GM19328 (cell line): Measurements from ENCODE around the gene ATL2.
"Not testable (repeated sequence)": the region's sequence is repeated elsewhere in the genome, so short reads cannot be mapped to it uniquely, and the experiment has no call there.

Source experiments
- ATAC-seq: cut with Tn5 transposase; IDR thresholded peaks from one replicate; pipeline ENCODE4 v1.9.1; 2021; ENCODE audit warnings: mild to moderate bottlenecking, moderate library complexity; ENCODE audit not compliant: unreplicated experiment

The ATL2 gene

GRCh38 chr2:38277245-38278116 lies 99.6 kb downstream of the ATL2 start:
- ATAC-seq: no peak

GRCh38 chr2:38274286-38275276 lies 102.5 kb downstream of the ATL2 start:
- no peak for ATAC-seq

GRCh38 chr2:38271697-38272096 lies 105.4 kb downstream of the ATL2 start:
- ATAC-seq: no peak

- no peak for ATAC-seq
Measured at GRCh38 chr2:38269421-38269820, 107.7 kb downstream of the ATL2 start.

- no peak for ATAC-seq
Measured at GRCh38 chr2:38268691-38269327, 108.3 kb downstream of the ATL2 start.

GRCh38 chr2:38268001-38268400 lies 109.1 kb downstream of the ATL2 start:
- no peak for ATAC-seq

GRCh38 chr2:38267270-38267925 lies 109.7 kb downstream of the ATL2 start:
- ATAC-seq: no peak

- ATAC-seq: no peak
Measured at GRCh38 chr2:38266382-38267061, 110.6 kb downstream of the ATL2 start.

- no peak for ATAC-seq
Measured at GRCh38 chr2:38265461-38265860, 111.6 kb downstream of the ATL2 start.

- ATAC-seq: no peak
Measured at GRCh38 chr2:38264396-38265221, 112.5 kb downstream of the ATL2 start.

GRCh38 chr2:38263293-38263692 lies 113.8 kb downstream of the ATL2 start:
- no peak for ATAC-seq

- no peak for ATAC-seq
Measured at GRCh38 chr2:38262069-38262871, 114.8 kb downstream of the ATL2 start.

- ATAC-seq: no peak
Measured at GRCh38 chr2:38261569-38262068, 115.5 kb downstream of the ATL2 start.

- ATAC-seq: no peak
Measured at GRCh38 chr2:38260972-38261371, 116.1 kb downstream of the ATL2 start.

GRCh38 chr2:38260469-38260868 lies 116.6 kb downstream of the ATL2 start:
- ATAC-seq: no peak

GRCh38 chr2:38259311-38259710 lies 117.8 kb downstream of the ATL2 start:
- ATAC-seq: no peak

GRCh38 chr2:38257680-38258079 lies 119.4 kb downstream of the ATL2 start:
- not testable (repeated sequence) for ATAC-seq

- ATAC-seq: no peak
Measured at GRCh38 chr2:38256610-38257009, 120.5 kb downstream of the ATL2 start.
